H1 (cell line): Measurements from ENCODE around the gene SLC3A2. TPM values are rescaled to one million over a fixed set of nuclear protein-coding genes. Genes with fewer than 3 reads are reported as not detected.
A peak's percentile ranks its signal among the peaks of the same experiment; 100 is the strongest.

ENCODE experiments used
- ASH2L ChIP-seq: fragments of 200-600, 300-600 bp; sonication (generic); IDR thresholded peaks from one replicate; pipeline ENCODE4 v1.7.1; 2017; ENCODE audit warnings: low read length
- CREB1 ChIP-seq: IDR thresholded peaks from 2 replicates; pipeline ENCODE4 v1.6.1; 2012; ENCODE audit warnings: inconsistent platforms
- KDM4A ChIP-seq: IDR thresholded peaks from one replicate; pipeline ENCODE4 v1.7.1; 2012; ENCODE audit warnings: low read depth, mild to moderate bottlenecking, moderate library complexity, low read length, inconsistent platforms; ENCODE audit not compliant: severe bottlenecking
- RXRA ChIP-seq: IDR thresholded peaks from 2 replicates; pipeline ENCODE4 v1.6.1; 2011; ENCODE audit warnings: low read depth, mild to moderate bottlenecking, low read length, moderate library complexity; ENCODE audit not compliant: insufficient read depth
- SIN3A ChIP-seq, 2 experiments: IDR thresholded peaks in 1 of 2; conservative IDR thresholded peaks in 1 of 2; 2 replicates each; pipeline ENCODE4 v1.6.1; 2011 to 2012; ENCODE audit warnings: low read length in 2 of 2, improper control_type of control experiment in 1 of 2, low read depth in 1 of 2, mild to moderate bottlenecking in 1 of 2
- SUZ12 ChIP-seq: fragments of 200-600 bp; sonication (generic); IDR thresholded peaks from 2 replicates; pipeline ENCODE4 v1.6.1; 2012; ENCODE audit warnings: mild to moderate bottlenecking, inconsistent platforms, low read length, moderate library complexity, mixed read lengths
- TCF12 ChIP-seq: IDR thresholded peaks from 2 replicates; pipeline ENCODE4 v1.6.1; 2011; ENCODE audit warnings: low read depth, mild to moderate bottlenecking, low read length
- polyA plus RNA-seq, 7 experiments: library from polyadenylated mRNA; depleted of rRNA in 3 of 7; stranded (reverse) in 5 of 7; unstranded in 2 of 7; fragments of >200 nt in 5 of 7; fragments of 200-250 nt in 2 of 7; gene quantifications; 1 replicate in 5 of 7; 2 replicates in 1 of 7; 4 replicates in 1 of 7; pipeline versions ENCODE4 v1.2.1 to v1.2.3, GENCODE V29; 2011 to 2013; ENCODE audit warnings: missing spikeins in 2 of 7, mixed read lengths in 2 of 7
- total RNA-seq: library from RNA; stranded (reverse); fragmentation: NEBNext Ultra II Directional; extraction: Animal tissue kit (Norgen Biotek cat#: 25700); gene quantifications from 2 replicates; pipeline ENCODE4 v1.2.1, GENCODE V29; 2021
- TF ChIP-seq, protein P1 (sequence below): fragments of 300-600 bp; sonication (generic); IDR thresholded peaks from 2 replicates; pipeline ENCODE4 v1.7.1; 2012; ENCODE audit warnings: low read length, moderate library complexity, mild to moderate bottlenecking, inconsistent platforms; ENCODE audit not compliant: insufficient replicate concordance
- TF ChIP-seq, protein P2 (sequence below): IDR thresholded peaks from 2 replicates; pipeline ENCODE4 v1.6.1; 2011; ENCODE audit warnings: low read depth, mild to moderate bottlenecking, low read length; ENCODE audit not compliant: insufficient read depth

Gene SLC3A2
- total and polyA plus RNA-seq, 2 of the 8 experiments (the other 6 are each of a cell fraction or from before 2014, with no cell fraction given), result 410 to 435 TPM

DNA sequence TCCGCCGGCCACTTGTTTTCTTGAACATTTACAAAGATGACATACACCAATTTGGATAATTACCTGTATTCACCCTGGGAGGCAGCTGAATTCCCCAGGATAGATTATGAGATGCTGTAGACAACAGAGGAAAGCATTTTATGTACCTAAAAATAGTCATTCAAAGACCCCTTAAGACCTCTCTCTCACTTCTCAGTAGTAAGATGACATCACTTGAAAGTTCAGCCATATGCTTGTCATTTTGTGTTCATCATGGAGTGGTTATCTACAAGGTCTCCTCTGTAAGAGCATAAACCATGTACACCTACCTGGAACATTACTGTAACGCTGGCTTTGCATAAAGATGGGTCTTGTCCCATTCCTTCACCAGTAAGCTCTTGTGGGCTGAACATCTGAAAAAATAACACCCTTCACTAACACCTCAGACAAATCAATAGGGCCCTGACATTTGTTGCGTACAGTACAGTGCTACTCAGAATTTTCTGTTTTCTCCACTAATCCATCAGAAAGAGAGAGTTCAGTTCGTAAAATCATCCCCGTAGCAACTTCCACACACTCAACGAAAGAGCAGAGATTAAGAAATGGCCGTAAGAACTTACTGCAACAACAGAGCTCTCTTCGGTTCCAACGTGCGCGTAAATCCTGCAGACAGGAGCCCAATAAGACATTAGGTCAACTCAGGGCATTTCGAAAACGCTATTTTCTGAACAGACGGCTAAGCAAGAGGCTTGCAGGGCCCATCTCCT is 25.7 kb upstream of the SLC3A2 start (continued):
- TF ChIP-seq, protein P1, sequence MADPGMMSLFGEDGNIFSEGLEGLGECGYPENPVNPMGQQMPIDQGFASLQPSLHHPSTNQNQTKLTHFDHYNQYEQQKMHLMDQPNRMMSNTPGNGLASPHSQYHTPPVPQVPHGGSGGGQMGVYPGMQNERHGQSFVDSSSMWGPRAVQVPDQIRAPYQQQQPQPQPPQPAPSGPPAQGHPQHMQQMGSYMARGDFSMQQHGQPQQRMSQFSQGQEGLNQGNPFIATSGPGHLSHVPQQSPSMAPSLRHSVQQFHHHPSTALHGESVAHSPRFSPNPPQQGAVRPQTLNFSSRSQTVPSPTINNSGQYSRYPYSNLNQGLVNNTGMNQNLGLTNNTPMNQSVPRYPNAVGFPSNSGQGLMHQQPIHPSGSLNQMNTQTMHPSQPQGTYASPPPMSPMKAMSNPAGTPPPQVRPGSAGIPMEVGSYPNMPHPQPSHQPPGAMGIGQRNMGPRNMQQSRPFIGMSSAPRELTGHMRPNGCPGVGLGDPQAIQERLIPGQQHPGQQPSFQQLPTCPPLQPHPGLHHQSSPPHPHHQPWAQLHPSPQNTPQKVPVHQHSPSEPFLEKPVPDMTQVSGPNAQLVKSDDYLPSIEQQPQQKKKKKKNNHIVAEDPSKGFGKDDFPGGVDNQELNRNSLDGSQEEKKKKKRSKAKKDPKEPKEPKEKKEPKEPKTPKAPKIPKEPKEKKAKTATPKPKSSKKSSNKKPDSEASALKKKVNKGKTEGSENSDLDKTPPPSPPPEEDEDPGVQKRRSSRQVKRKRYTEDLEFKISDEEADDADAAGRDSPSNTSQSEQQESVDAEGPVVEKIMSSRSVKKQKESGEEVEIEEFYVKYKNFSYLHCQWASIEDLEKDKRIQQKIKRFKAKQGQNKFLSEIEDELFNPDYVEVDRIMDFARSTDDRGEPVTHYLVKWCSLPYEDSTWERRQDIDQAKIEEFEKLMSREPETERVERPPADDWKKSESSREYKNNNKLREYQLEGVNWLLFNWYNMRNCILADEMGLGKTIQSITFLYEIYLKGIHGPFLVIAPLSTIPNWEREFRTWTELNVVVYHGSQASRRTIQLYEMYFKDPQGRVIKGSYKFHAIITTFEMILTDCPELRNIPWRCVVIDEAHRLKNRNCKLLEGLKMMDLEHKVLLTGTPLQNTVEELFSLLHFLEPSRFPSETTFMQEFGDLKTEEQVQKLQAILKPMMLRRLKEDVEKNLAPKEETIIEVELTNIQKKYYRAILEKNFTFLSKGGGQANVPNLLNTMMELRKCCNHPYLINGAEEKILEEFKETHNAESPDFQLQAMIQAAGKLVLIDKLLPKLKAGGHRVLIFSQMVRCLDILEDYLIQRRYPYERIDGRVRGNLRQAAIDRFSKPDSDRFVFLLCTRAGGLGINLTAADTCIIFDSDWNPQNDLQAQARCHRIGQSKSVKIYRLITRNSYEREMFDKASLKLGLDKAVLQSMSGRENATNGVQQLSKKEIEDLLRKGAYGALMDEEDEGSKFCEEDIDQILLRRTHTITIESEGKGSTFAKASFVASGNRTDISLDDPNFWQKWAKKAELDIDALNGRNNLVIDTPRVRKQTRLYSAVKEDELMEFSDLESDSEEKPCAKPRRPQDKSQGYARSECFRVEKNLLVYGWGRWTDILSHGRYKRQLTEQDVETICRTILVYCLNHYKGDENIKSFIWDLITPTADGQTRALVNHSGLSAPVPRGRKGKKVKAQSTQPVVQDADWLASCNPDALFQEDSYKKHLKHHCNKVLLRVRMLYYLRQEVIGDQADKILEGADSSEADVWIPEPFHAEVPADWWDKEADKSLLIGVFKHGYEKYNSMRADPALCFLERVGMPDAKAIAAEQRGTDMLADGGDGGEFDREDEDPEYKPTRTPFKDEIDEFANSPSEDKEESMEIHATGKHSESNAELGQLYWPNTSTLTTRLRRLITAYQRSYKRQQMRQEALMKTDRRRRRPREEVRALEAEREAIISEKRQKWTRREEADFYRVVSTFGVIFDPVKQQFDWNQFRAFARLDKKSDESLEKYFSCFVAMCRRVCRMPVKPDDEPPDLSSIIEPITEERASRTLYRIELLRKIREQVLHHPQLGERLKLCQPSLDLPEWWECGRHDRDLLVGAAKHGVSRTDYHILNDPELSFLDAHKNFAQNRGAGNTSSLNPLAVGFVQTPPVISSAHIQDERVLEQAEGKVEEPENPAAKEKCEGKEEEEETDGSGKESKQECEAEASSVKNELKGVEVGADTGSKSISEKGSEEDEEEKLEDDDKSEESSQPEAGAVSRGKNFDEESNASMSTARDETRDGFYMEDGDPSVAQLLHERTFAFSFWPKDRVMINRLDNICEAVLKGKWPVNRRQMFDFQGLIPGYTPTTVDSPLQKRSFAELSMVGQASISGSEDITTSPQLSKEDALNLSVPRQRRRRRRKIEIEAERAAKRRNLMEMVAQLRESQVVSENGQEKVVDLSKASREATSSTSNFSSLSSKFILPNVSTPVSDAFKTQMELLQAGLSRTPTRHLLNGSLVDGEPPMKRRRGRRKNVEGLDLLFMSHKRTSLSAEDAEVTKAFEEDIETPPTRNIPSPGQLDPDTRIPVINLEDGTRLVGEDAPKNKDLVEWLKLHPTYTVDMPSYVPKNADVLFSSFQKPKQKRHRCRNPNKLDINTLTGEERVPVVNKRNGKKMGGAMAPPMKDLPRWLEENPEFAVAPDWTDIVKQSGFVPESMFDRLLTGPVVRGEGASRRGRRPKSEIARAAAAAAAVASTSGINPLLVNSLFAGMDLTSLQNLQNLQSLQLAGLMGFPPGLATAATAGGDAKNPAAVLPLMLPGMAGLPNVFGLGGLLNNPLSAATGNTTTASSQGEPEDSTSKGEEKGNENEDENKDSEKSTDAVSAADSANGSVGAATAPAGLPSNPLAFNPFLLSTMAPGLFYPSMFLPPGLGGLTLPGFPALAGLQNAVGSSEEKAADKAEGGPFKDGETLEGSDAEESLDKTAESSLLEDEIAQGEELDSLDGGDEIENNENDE, result peak; percentile 78
- TF ChIP-seq SIN3A (conservative IDR thresholded peaks at IDR 0.05 in 1 of 2, IDR thresholded peaks at IDR 0.05 in 1 of 2; ENCODE audit: low read depth in 1 of 2, low read length in 2 of 2) (peak; percentile 69 to 80; a peak in 3 of 4 replicates), CREB1 (no peak), TCF12 (no peak), SUZ12 (no peak), RXRA (no peak), ASH2L (no peak), KDM4A (no peak)
- TF ChIP-seq, protein P2, sequence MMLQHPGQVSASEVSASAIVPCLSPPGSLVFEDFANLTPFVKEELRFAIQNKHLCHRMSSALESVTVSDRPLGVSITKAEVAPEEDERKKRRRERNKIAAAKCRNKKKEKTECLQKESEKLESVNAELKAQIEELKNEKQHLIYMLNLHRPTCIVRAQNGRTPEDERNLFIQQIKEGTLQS, result no peak
